ENCODE data around the gene SPESP1.

The SPESP1 gene

DNA sequence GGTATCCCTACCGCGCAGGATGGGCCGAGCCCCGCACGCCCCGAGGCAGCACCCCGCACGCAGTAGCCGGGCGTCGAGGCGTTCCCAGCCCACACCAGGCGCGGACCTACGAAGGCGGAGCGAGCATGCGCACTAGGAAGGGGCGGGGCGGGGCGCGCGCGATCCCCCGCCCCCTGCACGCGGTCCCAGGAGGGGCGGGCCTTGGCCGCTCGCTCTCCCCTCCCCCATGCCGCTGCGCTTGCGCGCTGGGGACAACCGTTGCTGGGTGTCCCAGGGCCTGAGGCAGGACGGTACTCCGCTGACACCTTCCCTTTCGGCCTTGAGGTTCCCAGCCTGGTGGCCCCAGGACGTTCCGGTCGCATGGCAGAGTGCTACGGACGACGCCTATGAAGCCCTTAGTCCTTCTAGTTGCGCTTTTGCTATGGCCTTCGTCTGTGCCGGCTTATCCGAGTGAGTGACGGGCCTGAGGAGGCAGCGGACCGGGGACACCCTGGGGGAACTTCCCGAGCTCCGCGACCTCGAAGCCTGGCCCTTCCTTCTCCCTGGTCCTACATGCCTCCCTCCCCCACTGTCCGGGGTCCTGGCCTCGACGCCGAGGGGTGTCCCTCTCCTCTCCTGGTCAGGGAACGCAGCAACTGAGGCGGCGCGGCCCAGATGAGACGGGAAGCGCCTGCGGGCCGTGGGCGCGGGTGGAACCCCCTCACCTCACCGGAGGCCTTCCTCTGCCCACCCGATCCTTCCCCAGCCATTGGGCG, at the start of gene SPESP1:
SPESP1 (plus strand) TSS at position 258 of the 755 bp plus-strand sequence; CDS start at position 387, 129 bp downstream.
- no peak within 1 kb of the TSS for H3K27ac ChIP-seq
- no peak for TF ChIP-seq ZFX (IDR thresholded peaks at IDR 0.05)
- TF ChIP-seq CTCF (conservative IDR thresholded peaks at IDR 0.05) = no peak

DNA sequence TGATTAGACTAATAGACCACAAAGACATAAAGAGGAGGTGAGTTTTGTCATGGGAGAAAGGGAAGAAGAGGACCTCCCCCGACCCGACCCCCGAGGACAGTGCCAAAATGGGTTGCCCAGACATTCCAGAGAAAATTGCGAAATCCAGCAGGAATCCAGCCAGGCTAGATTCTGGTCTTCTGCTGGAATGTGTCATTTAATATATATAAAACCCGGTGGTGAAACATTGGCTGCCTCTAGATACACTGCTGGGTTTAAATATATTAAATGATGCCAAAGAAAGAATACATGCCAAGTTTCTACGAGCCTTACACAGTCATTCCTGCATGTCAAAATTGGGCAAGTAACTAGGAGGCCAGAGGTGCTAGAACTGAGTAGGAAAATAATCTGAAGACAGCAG, 45.3 kb upstream of the SPESP1 start:
- TF ChIP-seq ZFX (IDR thresholded peaks at IDR 0.05) (no peak), CTCF (conservative IDR thresholded peaks at IDR 0.05) (no peak)
- no peak overlapping the region for H3K27ac ChIP-seq

GRCh38 chr15:68887120-68887519, 43.2 kb upstream of the SPESP1 start:
- no peak overlapping the region for H3K27ac ChIP-seq
- no peak for TF ChIP-seq ZFX (IDR thresholded peaks at IDR 0.05)
- TF ChIP-seq CTCF (conservative IDR thresholded peaks at IDR 0.05) = no peak

- TF ChIP-seq ZFX (IDR thresholded peaks at IDR 0.05) (no peak), CTCF (conservative IDR thresholded peaks at IDR 0.05) (no peak)
Measured at GRCh38 chr15:68887819-68888218, 42.5 kb upstream of the SPESP1 start.

DNA sequence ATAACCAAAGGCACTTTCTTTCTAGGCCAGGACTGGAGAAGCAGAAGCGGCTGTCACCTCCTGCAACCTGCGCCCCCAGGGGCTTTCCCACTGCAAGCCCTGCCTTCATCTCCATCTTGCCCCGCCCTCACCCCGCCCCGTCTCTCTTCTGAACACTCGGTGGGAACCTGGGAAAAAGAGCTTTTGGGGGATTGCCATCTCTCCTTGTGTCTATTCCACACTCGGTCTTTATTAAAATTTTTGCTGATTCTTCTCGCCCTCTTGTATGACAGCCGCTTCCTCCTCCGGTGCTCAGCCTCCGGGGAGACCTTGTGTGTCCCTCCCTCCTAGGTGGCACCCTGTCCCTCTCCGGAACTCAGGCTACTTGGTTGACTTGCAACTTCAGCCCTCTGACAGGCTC, 41.9 kb upstream of the SPESP1 start:
- TF ChIP-seq CTCF (conservative IDR thresholded peaks at IDR 0.05) (no peak), ZFX (IDR thresholded peaks at IDR 0.05) (no peak)
- H3K27ac ChIP-seq = no peak overlapping the region

More at GRCh38 chr15:68887819-68888218, 42.5 kb upstream of the SPESP1 start:
- no peak overlapping the region for H3K27ac ChIP-seq

- TF ChIP-seq CTCF (conservative IDR thresholded peaks at IDR 0.05) = no peak
- TF ChIP-seq ZFX (IDR thresholded peaks at IDR 0.05) = no peak
- H3K27ac ChIP-seq = no peak overlapping the region
Measured at GRCh38 chr15:68894208-68894607, 36.1 kb upstream of the SPESP1 start.

GRCh38 chr15:68896178-68896577, 34.1 kb upstream of the SPESP1 start:
- H3K27ac ChIP-seq = no peak overlapping the region
- TF ChIP-seq ZFX (IDR thresholded peaks at IDR 0.05) (no peak), CTCF (conservative IDR thresholded peaks at IDR 0.05) (no peak)

Measured in C4-2B (cell line).